GM23248 (cell line): ENCODE results near the gene ZC3H4.

Experiments
- EZH2 ChIP-seq: fragments of 200-600 bp; sonication (generic); IDR thresholded peaks from 2 replicates; pipeline ENCODE4 v1.6.1; 2018; ENCODE audit warnings: antibody characterized with exemption, mild to moderate bottlenecking; ENCODE audit not compliant: insufficient read depth, poor library complexity, severe bottlenecking
- EZH2phosphoT487 ChIP-seq: fragments of 200-600 bp; sonication (generic); IDR thresholded peaks from 2 replicates; pipeline ENCODE4 v1.6.1; 2018; ENCODE audit warnings: antibody characterized with exemption, moderate library complexity, mild to moderate bottlenecking, low read depth; ENCODE audit not compliant: insufficient read depth

DNA sequence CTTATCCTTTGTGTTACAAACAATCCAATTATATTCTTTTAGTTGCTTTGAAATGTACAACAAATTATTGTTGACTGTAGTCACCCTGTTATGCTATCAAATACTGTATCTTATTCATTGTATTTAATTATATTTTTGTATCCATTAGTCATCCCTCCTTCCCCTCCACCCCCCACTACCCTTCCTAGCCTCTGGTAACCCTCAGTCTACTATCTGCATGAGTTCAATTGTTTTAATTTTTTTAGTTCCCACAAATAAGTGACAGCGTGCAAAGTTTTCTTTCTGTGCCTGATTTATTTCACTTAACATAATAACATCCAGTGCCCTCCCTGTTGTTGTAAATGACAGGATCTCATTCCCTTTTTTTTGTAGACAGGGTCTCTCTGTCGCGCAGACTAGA lies 21.6 kb upstream of the ZC3H4 start:
- TF ChIP-seq EZH2phosphoT487 (no peak), EZH2 (no peak)
